ENCODE measurements around the gene GAPVD1.
A peak's percentile ranks its signal among the peaks of the same experiment; 100 is the strongest.
"Not testable (repeated sequence)": the region's sequence is repeated elsewhere in the genome, so short reads cannot be mapped to it uniquely, and the experiment has no call there.

GAPVD1 gene

GRCh38 chr9:125261501-125262293 lies at the start of gene GAPVD1:
GAPVD1 (plus strand) TSS chr9:125261826; CDS start chr9:125298922, 37,096 bp downstream.
- DNase-seq (ENCODE audit: low read depth in 3 of 3): peak; percentile 78 to 86 (median 84)

- no peak for DNase-seq (ENCODE audit: low read depth in 3 of 3)
Measured at GRCh38 chr9:125214186-125214585, 47.4 kb upstream of the GAPVD1 start.

- no peak for DNase-seq (ENCODE audit: low read depth in 3 of 3)
Measured at GRCh38 chr9:125218621-125219020, 43.0 kb upstream of the GAPVD1 start.

- not testable (repeated sequence) for DNase-seq (ENCODE audit: low read depth in 3 of 3)
Measured at GRCh38 chr9:125224858-125225257, 36.8 kb upstream of the GAPVD1 start.

- DNase-seq (ENCODE audit: low read depth in 3 of 3): no peak
Measured at GRCh38 chr9:125227761-125228160, 33.9 kb upstream of the GAPVD1 start.

- no peak for DNase-seq (ENCODE audit: low read depth in 3 of 3)
Measured at GRCh38 chr9:125233678-125234077, 27.9 kb upstream of the GAPVD1 start.

- not testable (repeated sequence) for DNase-seq (ENCODE audit: low read depth in 3 of 3)
Measured at GRCh38 chr9:125234099-125234498, 27.5 kb upstream of the GAPVD1 start.

GRCh38 chr9:125235804-125236519 lies 25.7 kb upstream of the GAPVD1 start:
- DNase-seq (ENCODE audit: low read depth in 3 of 3): no peak

- DNase-seq (ENCODE audit: low read depth in 3 of 3): not testable (repeated sequence)
Measured at GRCh38 chr9:125236520-125237159, 25.0 kb upstream of the GAPVD1 start.

- no peak for DNase-seq (ENCODE audit: low read depth in 3 of 3)
Measured at GRCh38 chr9:125238127-125238914, 23.3 kb upstream of the GAPVD1 start.

GRCh38 chr9:125238915-125239446 lies 22.6 kb upstream of the GAPVD1 start:
- no peak for DNase-seq (ENCODE audit: low read depth in 3 of 3)

- DNase-seq (ENCODE audit: low read depth in 3 of 3): no peak
Measured at GRCh38 chr9:125239631-125240597, 21.7 kb upstream of the GAPVD1 start.

- peak; percentile 6 to 35 (median 10) for DNase-seq (ENCODE audit: low read depth in 3 of 3)
Measured at GRCh38 chr9:125240649-125240999, 21.0 kb upstream of the GAPVD1 start.

- peak; percentile 99 to 100 (median 100) for DNase-seq (ENCODE audit: low read depth in 3 of 3)
Measured at GRCh38 chr9:125241000-125241862, 20.4 kb upstream of the GAPVD1 start, which contains the start of gene HSPA5. HSPA5 (minus strand) TSS chr9:125241343; CDS start chr9:125241126, 217 bp downstream.

- peak in 1 of 3 experiments; percentile 22 for DNase-seq (ENCODE audit: low read depth in 3 of 3)
Measured at GRCh38 chr9:125241863-125242739, 19.5 kb upstream of the GAPVD1 start.

GRCh38 chr9:125243792-125244260 lies 17.8 kb upstream of the GAPVD1 start:
- DNase-seq (ENCODE audit: low read depth in 3 of 3): no peak

- DNase-seq (ENCODE audit: low read depth in 3 of 3): no peak
Measured at GRCh38 chr9:125246261-125246667, 15.4 kb upstream of the GAPVD1 start.

GRCh38 chr9:125254231-125254630 lies 7.4 kb upstream of the GAPVD1 start:
- no peak for DNase-seq (ENCODE audit: low read depth in 3 of 3)
